Activated CD4-positive, alpha-beta T cell treated with anti-CD3 and anti-CD28 coated beads, Interleukin-10, Interleukin-2, amounts not matched to agents 100 ng/mL and 50 ng/mL, durations not matched to agents 16 hours and 8 hours (primary cell): ENCODE measurements around the gene SEC23A.

Experiments used
- DNase-seq: peaks from one replicate; pipeline ENCODE4 v3.0.0-alpha.2; 2020

Gene SEC23A

DNA sequence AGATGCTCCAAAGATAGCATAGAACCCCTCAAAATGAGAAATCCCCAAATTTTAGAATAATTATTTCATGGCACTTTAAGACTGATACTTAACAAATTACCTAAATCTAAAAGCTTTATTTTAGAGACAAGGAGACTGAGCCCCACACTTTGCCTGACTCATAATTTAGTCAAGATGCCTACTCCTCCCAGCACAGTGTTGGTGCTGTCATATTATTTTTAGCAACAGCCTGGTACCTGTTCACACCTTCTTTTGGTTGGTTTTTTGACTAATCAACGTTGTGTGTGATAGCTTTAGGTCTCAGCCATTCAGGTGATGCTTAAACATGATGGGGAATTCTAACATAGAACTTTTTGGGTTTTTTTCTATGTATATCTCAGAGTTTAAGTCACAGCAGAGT is 120.2 kb downstream of the SEC23A start:
- no peak for DNase-seq

DNA sequence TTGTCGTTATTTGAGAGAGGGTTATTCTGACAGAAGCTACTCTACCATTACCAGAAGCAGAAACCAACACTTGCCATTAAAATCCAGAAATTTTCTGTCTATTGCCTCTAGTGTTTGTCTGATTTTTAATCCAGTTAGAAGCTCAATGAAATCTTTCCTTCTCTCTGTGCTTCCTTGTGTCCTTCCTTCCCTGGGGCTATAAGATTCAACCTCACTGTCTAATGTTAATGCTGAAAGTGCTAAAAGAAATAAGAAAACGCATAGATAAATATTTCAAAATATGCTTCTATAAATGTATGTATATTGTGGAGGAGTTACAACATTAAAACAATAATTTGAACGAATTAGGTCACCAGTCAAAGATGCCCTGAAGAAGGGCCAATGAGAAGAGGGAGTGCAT is 120.8 kb downstream of the SEC23A start:
- no peak for DNase-seq
